GM12878 (cell line): ENCODE measurements around the gene CASTOR1. TPM values are rescaled to one million over a fixed set of nuclear protein-coding genes. Genes with fewer than 3 reads are reported as not detected.

Source experiments
- ATAC-seq: fragments of 200-7000 bp; cut with Tn5 transposase; 3 replicates; pipeline ENCODE4 v1.9.1; 2020; ENCODE audit warnings: mild to moderate bottlenecking, moderate library complexity
- BruUV-seq: library from RNA; stranded (reverse); fragments of 400-500 nt; replicated peaks from 2 replicates; lab custom pipeline; 2021; lab: Mats Ljungman, UMichigan
- CTCF ChIA-PET: fragments of 300-600 bp; sonication (Branson Sonifier 250); formaldehyde crosslinking; extraction: SDS; loops from one replicate; lab custom pipeline; 2021; ENCODE audit warnings: inconsistent platforms; lab: Yijun Ruan, JAX
- POLR2A ChIA-PET: fragments of 350-600 bp; formaldehyde crosslinking; extraction: SDS; loops from one replicate; lab custom pipeline; 2021; ENCODE audit warnings: inconsistent platforms; lab: Charles Lee
- RAD21 ChIA-PET: fragments of 300-600 bp; sonication (Branson Sonifier 250); formaldehyde crosslinking; loops from one replicate; lab custom pipeline; 2023; ENCODE audit warnings: antibody characterized with exemption; ENCODE audit not compliant: unreplicated experiment; lab: Charles Lee
- SMC1A ChIA-PET: fragments of 300-600 bp; sonication (Branson Sonifier 250); formaldehyde crosslinking; loops from one replicate; lab custom pipeline; 2023; ENCODE audit not compliant: unreplicated experiment, uncharacterized antibody; lab: Charles Lee
- DNase-seq: peaks from one replicate; pipeline ENCODE4 v3.0.0-alpha.2; 2011; ENCODE audit warnings: low read depth, low spot score
- FAIRE-seq: peaks from 3 replicates; lab custom pipeline; 2011; peaks lifted over from hg19 to GRCh38; lab: Jason Lieb, UNC
- H2AFZ ChIP-seq: 2 replicates; pipeline ENCODE4 v1.6.0; 2011; ENCODE audit warnings: low read depth, low read length, control low read depth; ENCODE audit not compliant: control insufficient read depth
- H3K27ac ChIP-seq: 2 replicates; pipeline ENCODE4 v1.5.1; 2011; ENCODE audit warnings: control low read depth; ENCODE audit not compliant: control insufficient read depth, insufficient read depth
- H3K27me3 ChIP-seq, 2 experiments: replicated peaks in 1 of 2; 2 replicates each; pipeline versions ENCODE4 v1.6.0 to v1.6.1; 2011; ENCODE audit warnings: low read length in 1 of 2; ENCODE audit not compliant: control insufficient read depth in 2 of 2, insufficient read depth in 2 of 2
- H3K36me3 ChIP-seq, 2 experiments: 2 replicates each; pipeline ENCODE4 v1.5.1; 2011; ENCODE audit warnings: low read length in 1 of 2; ENCODE audit not compliant: control insufficient read depth in 2 of 2, insufficient read depth in 2 of 2
- H3K4me1 ChIP-seq: 2 replicates; pipeline ENCODE4 v1.6.1; 2011; ENCODE audit warnings: mild to moderate bottlenecking, low read length, moderate library complexity, mixed read lengths; ENCODE audit not compliant: control insufficient read depth, insufficient read depth
- H3K4me2 ChIP-seq: 2 replicates; pipeline ENCODE4 v1.6.0; 2011; ENCODE audit warnings: control low read depth; ENCODE audit not compliant: control insufficient read depth, insufficient read depth
- H3K4me3 ChIP-seq: fragments of 200-600 bp; sonication (generic); 2 replicates; pipeline ENCODE4 v1.5.1; 2016
- H3K79me2 ChIP-seq: 2 replicates; pipeline ENCODE4 v1.6.0; 2011; ENCODE audit warnings: low read length; ENCODE audit not compliant: control insufficient read depth, insufficient read depth
- H3K9ac ChIP-seq: 2 replicates; pipeline ENCODE4 v1.8.0; 2011; ENCODE audit warnings: low read length, control low read depth, mixed read lengths; ENCODE audit not compliant: control insufficient read depth, insufficient read depth
- H3K9me3 ChIP-seq: replicated peaks from 3 replicates; pipeline ENCODE4 v1.5.1; 2011; ENCODE audit warnings: mild to moderate bottlenecking, low read length; ENCODE audit not compliant: control insufficient read depth, insufficient read depth
- H4K20me1 ChIP-seq: 2 replicates; pipeline ENCODE4 v1.6.0; 2011; ENCODE audit not compliant: control insufficient read depth, insufficient read depth
- SUPT20H ChIP-seq: IDR thresholded peaks from 2 replicates; pipeline ENCODE4 v1.6.1; 2011; ENCODE audit warnings: low read depth, mild to moderate bottlenecking, low read length, moderate library complexity, borderline replicate concordance; ENCODE audit not compliant: control insufficient read depth
- WGBS: methylation state at CpG from one replicate; pipeline ENCODE4 v1.1.6; 2016; ENCODE audit warnings: low lambda C conversion rate; ENCODE audit not compliant: insufficient replicate concordance, insufficient coverage; ENCODE audit errors: missing lambda C conversion rate; 5-methylcytosine and 5-hydroxymethylcytosine counted together
- in situ Hi-C: fragments of 300-500 bp; cut with MboI; formaldehyde crosslinking; loops from 9 replicates; pipeline ENCODE4 v1.14.3; 2018; ENCODE audit warnings: mixed read lengths
- intact Hi-C: fragments of 100-400 bp; cut with micrococcal nuclease; formaldehyde crosslinking; loops from one replicate; pipeline ENCODE4 v1.14.2; 2022; ENCODE audit not compliant: unreplicated experiment
- polyA plus RNA-seq, 11 experiments: library from polyadenylated mRNA; depleted of rRNA in 4 of 11; unstranded in 6 of 11; stranded (reverse) in 5 of 11; fragments of >200 nt; fragmentation: Nextera tagmentation in 4 of 11; fragmentation: Illumina TruSeq in 1 of 11; extraction: Ambion mirVana in 4 of 11; extraction: Trizol in 1 of 11; gene quantifications; 1 replicate in 1 of 11; 2 replicates in 10 of 11; pipeline versions ENCODE4 v1.2.1 to v1.2.3, GENCODE V29; 2011 to 2016; ENCODE audit warnings: inconsistent platforms in 2 of 11, missing spikeins in 2 of 11, low read depth in 1 of 11
- total RNA-seq, 4 experiments: library from RNA; depleted of rRNA in 3 of 4; stranded (reverse); fragments of >200 nt in 3 of 4; fragmentation: Illumina TruSeq in 1 of 4; extraction: Trizol in 1 of 4; gene quantifications; 2 replicates each; pipeline versions ENCODE4 v1.2.1 to v1.2.3, GENCODE V29; 2013 to 2021
- TF ChIP-seq, protein P1 (sequence below): fragments of 450-650 bp; IDR thresholded peaks from 2 replicates; pipeline ENCODE4 v1.6.1; 2016; ENCODE audit warnings: mild to moderate bottlenecking

The CASTOR1 gene
- total and polyA plus RNA-seq, 10 of the 15 experiments (the other 5 are each of a cell fraction or from before 2014, with no cell fraction given), result 0.31 to 9.1 (median 3.3) TPM

DNA sequence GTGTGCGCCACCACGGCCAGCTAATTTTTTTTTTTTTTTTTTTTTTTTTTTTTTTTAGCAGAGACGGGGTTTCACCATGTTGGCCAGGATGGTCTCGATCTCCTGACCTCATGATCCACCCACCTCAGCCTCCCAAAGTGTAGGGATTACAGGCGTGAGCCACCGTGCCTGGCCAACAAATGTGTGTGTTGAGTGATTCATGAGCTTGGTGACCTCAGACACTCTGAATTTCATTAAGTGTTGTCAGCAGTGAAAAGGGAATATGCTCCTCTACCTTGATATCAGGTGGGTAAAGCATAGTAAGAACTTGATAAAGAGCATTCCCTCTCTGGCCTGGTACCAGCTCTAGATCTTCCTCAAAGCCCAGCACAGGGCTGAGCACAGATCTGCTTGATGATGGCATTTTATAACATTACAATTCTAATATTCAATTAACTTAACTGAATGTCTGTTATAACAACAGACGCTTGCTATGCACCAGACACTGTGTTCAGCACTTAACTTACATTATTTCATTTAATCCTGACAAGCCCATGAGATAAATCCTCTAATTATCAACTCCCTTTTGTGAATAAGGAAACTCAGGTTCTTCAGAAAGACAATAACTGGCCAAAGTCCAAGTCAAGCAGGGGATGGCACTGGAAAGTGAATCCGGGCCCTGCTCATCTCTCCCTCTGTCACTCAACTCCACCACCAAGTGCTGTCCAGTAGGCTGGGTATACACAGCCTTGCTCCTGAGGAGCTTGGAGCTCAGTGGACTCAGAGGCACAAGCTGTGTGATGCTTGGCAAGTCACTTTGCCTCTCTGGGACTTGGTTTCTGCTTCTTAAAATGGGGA lies 24.4 kb upstream of the CASTOR1 start:
- RAD21 ChIA-PET, result interaction anchor here (1.1 to 4.2 kb wide), 7 partner anchors 9 to 110 kb away, joined by 3 to 23 read pairs (median 4); partner anchors contain the start of genes CASTOR1, CCDC157, SF3A1 and TBC1D10A
- FAIRE-seq, result no peak

More for the DNA sequence above, 24.4 kb upstream of the CASTOR1 start:
- Histone ChIP-seq H3K27me3 (no peaks in the 10 kb centered on the region), H3K4me1 (peaks cover 73% of the 10 kb centered on the region), H4K20me1 (no peaks in the 10 kb centered on the region), H2AFZ (no peak overlapping the region), H3K9ac (peak overlapping the region; percentile 38; the same call in 1 of the 2 replicates), H3K79me2 (peaks cover 66% of the 10 kb centered on the region), H3K4me3 (no peak overlapping the region), H3K9me3 (no peaks in the 10 kb centered on the region)
- intact Hi-C loops, result no loop called here
- ChIA-PET SMC1A (interaction anchor here (1.2 to 4.2 kb wide), 6 partner anchors 11 to 430 kb away, joined by 3 to 36 read pairs (median 4); partner anchors contain the start of genes CASTOR1 and TBC1D10A), POLR2A (interaction anchor here (0.6 to 16.1 kb wide), 9 partner anchors 8 to 847 kb away, joined by 3 to 198 read pairs (median 3); partner anchors contain the start of gene TBC1D10A)
- WGBS, result 86% methylated on average over 5 of the region's 8 CpGs
- no peak for ATAC-seq
- BruUV-seq, result no TSS peak
- no peak for DNase-seq
- TF ChIP-seq, protein P1, sequence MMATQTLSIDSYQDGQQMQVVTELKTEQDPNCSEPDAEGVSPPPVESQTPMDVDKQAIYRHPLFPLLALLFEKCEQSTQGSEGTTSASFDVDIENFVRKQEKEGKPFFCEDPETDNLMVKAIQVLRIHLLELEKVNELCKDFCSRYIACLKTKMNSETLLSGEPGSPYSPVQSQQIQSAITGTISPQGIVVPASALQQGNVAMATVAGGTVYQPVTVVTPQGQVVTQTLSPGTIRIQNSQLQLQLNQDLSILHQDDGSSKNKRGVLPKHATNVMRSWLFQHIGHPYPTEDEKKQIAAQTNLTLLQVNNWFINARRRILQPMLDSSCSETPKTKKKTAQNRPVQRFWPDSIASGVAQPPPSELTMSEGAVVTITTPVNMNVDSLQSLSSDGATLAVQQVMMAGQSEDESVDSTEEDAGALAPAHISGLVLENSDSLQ, result peak; percentile 60; the same call in 1 of the 2 replicates
- no peak for TF ChIP-seq SUPT20H
- TF ChIP-seq, all 136 proteins: peak for 1
- in situ Hi-C loops, result no loop called here
- H3K27ac ChIP-seq, result peak overlapping the region; percentile 80
- no peak overlapping the region; the same call in 1 of the 2 replicates for H3K4me2 ChIP-seq
- CTCF ChIA-PET, result interaction anchor here (0.9 to 18.4 kb wide), 6 partner anchors 9 to 25 kb away, joined by 4 to 177 read pairs (median 11); partner anchors contain the start of genes CASTOR1 and TBC1D10A
- H3K36me3 ChIP-seq, result peaks cover 0 to 6% of the 10 kb centered on the region in 2 experiments; a peak in 2 of 4 replicates
